Endothelial cell of umbilical vein (primary cell): ENCODE data around the gene RIC8B. TPM values are rescaled to one million over a fixed set of nuclear protein-coding genes. Genes with fewer than 3 reads are reported as not detected.

Source experiments
- BruUV-seq: library from RNA; stranded (reverse); fragments of 400-500 nt; replicated peaks from 2 replicates; lab custom pipeline; 2021; lab: Mats Ljungman, UMichigan
- CTCF ChIA-PET: fragments of 300-600, 350-600 bp; sonication (Branson Sonifier 250); formaldehyde crosslinking; loops from one replicate; lab custom pipeline; 2021; ENCODE audit warnings: antibody characterized with exemption, inconsistent platforms; lab: Charles Lee
- POLR2A ChIA-PET: fragments of 300-600, 350-600 bp; sonication (Branson Sonifier 250); formaldehyde crosslinking; loops from one replicate; lab custom pipeline; 2021; ENCODE audit warnings: antibody characterized with exemption, inconsistent platforms; lab: Charles Lee
- DNase-seq: peaks from one replicate; pipeline ENCODE4 v3.0.0-alpha.2; 2011; ENCODE audit warnings: low read depth, low spot score
- FAIRE-seq: peaks from 2 replicates; lab custom pipeline; 2011; peaks lifted over from hg19 to GRCh38; lab: Jason Lieb, UNC
- H2AFZ ChIP-seq: 2 replicates; pipeline ENCODE4 v1.6.0; 2012; ENCODE audit warnings: low read depth, low read length, control low read depth, inconsistent platforms
- H3K27ac ChIP-seq: 2 replicates; pipeline ENCODE4 v1.5.1; 2011; ENCODE audit warnings: low read depth, mild to moderate bottlenecking, control low read depth, low read length, moderate library complexity; ENCODE audit not compliant: insufficient read depth
- H3K27me3 ChIP-seq, 2 experiments: 2 replicates each; pipeline versions ENCODE4 v1.6.0 to v1.6.1; 2011; ENCODE audit warnings: low read length in 2 of 2, mixed read lengths in 1 of 2; ENCODE audit not compliant: control insufficient read depth in 2 of 2, insufficient read depth in 2 of 2
- H3K36me3 ChIP-seq, 2 experiments: 2 replicates in 1 of 2; 3 replicates in 1 of 2; pipeline ENCODE4 v1.5.1; 2011; ENCODE audit warnings: low read length in 2 of 2, mild to moderate bottlenecking in 1 of 2, moderate library complexity in 1 of 2; ENCODE audit not compliant: control insufficient read depth in 2 of 2, insufficient read depth in 2 of 2; ENCODE audit errors: extremely low read depth in 1 of 2
- H3K4me1 ChIP-seq: 3 replicates; pipeline ENCODE4 v1.5.1; 2011; ENCODE audit warnings: mild to moderate bottlenecking, low read length; ENCODE audit not compliant: control insufficient read depth, insufficient read depth; ENCODE audit errors: extremely low read depth
- H3K4me2 ChIP-seq: 2 replicates; pipeline ENCODE4 v1.6.1; 2011; ENCODE audit warnings: low read length, control low read depth, mixed read lengths; ENCODE audit not compliant: insufficient read depth
- H3K4me3 ChIP-seq, 3 experiments: fragments of 200-600 bp in 1 of 3; sonication (generic), shearing (Covaris generic) in 1 of 3; replicated peaks in 1 of 3; 2 replicates each; pipeline ENCODE4 v1.5.1; 2011 to 2016; ENCODE audit warnings: control low read depth in 3 of 3, low read length in 3 of 3, mild to moderate bottlenecking in 2 of 3, inconsistent platforms in 1 of 3, low read depth in 1 of 3, moderate library complexity in 1 of 3; ENCODE audit not compliant: insufficient read depth in 1 of 3
- H3K79me2 ChIP-seq: 2 replicates; pipeline ENCODE4 v1.6.0; 2012; ENCODE audit warnings: low read length, inconsistent platforms; ENCODE audit not compliant: control insufficient read depth, insufficient read depth
- H3K9ac ChIP-seq: replicated peaks from 2 replicates; pipeline ENCODE3; 2011; ENCODE audit warnings: low read length, control low read depth; ENCODE audit not compliant: insufficient read depth; ENCODE audit errors: extremely low read depth
- H3K9me1 ChIP-seq: replicated peaks from 3 replicates; pipeline ENCODE4 v1.6.0; 2011; ENCODE audit warnings: mild to moderate bottlenecking, low read length; ENCODE audit not compliant: control insufficient read depth, insufficient read depth; ENCODE audit errors: extremely low read depth
- H3K9me3 ChIP-seq: replicated peaks from 2 replicates; pipeline ENCODE4 v1.5.1; 2012; ENCODE audit warnings: low read length, inconsistent platforms; ENCODE audit not compliant: control insufficient read depth, insufficient read depth
- H4K20me1 ChIP-seq: replicated peaks from 2 replicates; pipeline ENCODE3; 2011; ENCODE audit warnings: mild to moderate bottlenecking, low read length; ENCODE audit not compliant: control insufficient read depth, insufficient read depth; ENCODE audit errors: extremely low read depth
- EZH2 ChIP-seq: IDR thresholded peaks from 2 replicates; pipeline ENCODE4 v1.6.1; 2012; ENCODE audit warnings: borderline replicate concordance, low read depth, mild to moderate bottlenecking, moderate library complexity, low read length, inconsistent platforms; ENCODE audit not compliant: severe bottlenecking
- FOS ChIP-seq: IDR thresholded peaks from 2 replicates; pipeline ENCODE4 v1.6.1; 2011; ENCODE audit warnings: mild to moderate bottlenecking, low read length, moderate library complexity, borderline replicate concordance; ENCODE audit not compliant: insufficient read depth
- GATA2 ChIP-seq: IDR thresholded peaks from 2 replicates; pipeline ENCODE4 v1.7.0; 2011; ENCODE audit warnings: low read depth, mild to moderate bottlenecking, moderate library complexity, mixed read lengths, low read length; ENCODE audit not compliant: insufficient read length, insufficient read depth
- JUN ChIP-seq: IDR thresholded peaks from 2 replicates; pipeline ENCODE4 v1.6.1; 2011; ENCODE audit warnings: borderline replicate concordance, low read depth; ENCODE audit not compliant: insufficient read length, insufficient read depth
- MYC ChIP-seq: IDR thresholded peaks from one replicate; pipeline ENCODE4 v1.6.1; 2011; ENCODE audit warnings: mild to moderate bottlenecking, low read depth, low read length
- POLR2A ChIP-seq: IDR thresholded peaks from 2 replicates; pipeline ENCODE4 v1.6.1; 2012; ENCODE audit warnings: low read depth, mild to moderate bottlenecking, control low read depth, low read length
- POLR2AphosphoS5 ChIP-seq: IDR thresholded peaks from 2 replicates; pipeline ENCODE4 v1.6.1; 2012; ENCODE audit warnings: low read depth, mild to moderate bottlenecking, control low read depth, low read length, moderate library complexity; ENCODE audit not compliant: insufficient read depth
- dilution Hi-C: fragments of 300-500 bp; cut with MboI; formaldehyde crosslinking; loops from one replicate; pipeline ENCODE4 v1.15.0; 2019; ENCODE audit warnings: low sequenced_read_pairs; ENCODE audit not compliant: extremely low pct_ligation_motif_present
- intact Hi-C: fragments of 100-400 bp; cut with micrococcal nuclease; formaldehyde crosslinking; loops from one replicate; pipeline ENCODE4 v1.10.0; 2022
- polyA plus RNA-seq, 4 experiments: library from polyadenylated mRNA; depleted of rRNA in 3 of 4; stranded (reverse) in 3 of 4; unstranded in 1 of 4; fragments of >200 nt; gene quantifications; 2 replicates each; pipeline versions ENCODE4 v1.2.1 to v1.2.3, GENCODE V29; 2011 to 2012; ENCODE audit warnings: missing spikeins in 1 of 4
- total RNA-seq: library from RNA; stranded (reverse); gene quantifications from 2 replicates; pipeline ENCODE4 v1.2.3, GENCODE V29; 2021
- TF ChIP-seq, protein P1 (sequence below): IDR thresholded peaks from 2 replicates; pipeline ENCODE4 v1.6.1; 2011; ENCODE audit not compliant: insufficient read depth, insufficient read length
- TF ChIP-seq, protein P2 (sequence below), 2 donors: IDR thresholded peaks; 1 replicate in 1 of 2; 2 replicates in 1 of 2; pipeline ENCODE4 v1.5.1; 2011; ENCODE audit warnings: low read length in 2 of 2, mild to moderate bottlenecking in 2 of 2, moderate library complexity in 2 of 2, control low read depth in 1 of 2, inconsistent platforms in 1 of 2, low read depth in 1 of 2; ENCODE audit not compliant: insufficient read depth in 1 of 2; ENCODE audit errors: extremely low read depth in 1 of 2

The RIC8B gene
- total and polyA plus RNA-seq, 2 donors (not counting 3 experiments of a cell fraction or from before 2014, with no cell fraction given), result 4.1 to 13.7 TPM

DNA sequence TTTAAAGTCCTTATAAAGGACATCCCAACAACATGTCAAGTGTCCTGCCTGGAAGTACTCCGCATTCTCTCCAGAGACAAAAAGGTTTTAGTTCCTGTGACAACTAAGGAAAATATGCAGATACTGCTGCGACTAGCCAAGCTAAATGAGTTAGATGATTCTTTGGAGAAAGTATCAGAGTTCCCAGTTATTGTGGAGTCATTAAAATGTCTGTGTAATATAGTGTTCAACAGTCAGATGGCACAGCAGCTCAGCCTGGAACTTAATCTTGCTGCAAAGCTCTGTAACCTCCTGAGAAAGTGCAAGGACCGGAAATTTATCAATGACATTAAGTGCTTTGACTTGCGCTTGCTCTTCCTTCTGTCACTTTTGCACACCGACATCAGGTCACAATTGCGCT lies 40.2 kb downstream of the RIC8B start:
- no TSS peak for BruUV-seq
- no peaks in the 10 kb centered on the region for H4K20me1 ChIP-seq
- no peak overlapping the region for H3K9ac ChIP-seq
- FAIRE-seq (no peak), DNase-seq (no peak)
- no peaks in the 10 kb centered on the region for H3K79me2 ChIP-seq
- TF ChIP-seq POLR2AphosphoS5 (no peak), EZH2 (no peak), MYC (no peak), JUN (no peak), FOS (no peak), GATA2 (no peak), POLR2A (no peak)
- TF ChIP-seq, protein P1, sequence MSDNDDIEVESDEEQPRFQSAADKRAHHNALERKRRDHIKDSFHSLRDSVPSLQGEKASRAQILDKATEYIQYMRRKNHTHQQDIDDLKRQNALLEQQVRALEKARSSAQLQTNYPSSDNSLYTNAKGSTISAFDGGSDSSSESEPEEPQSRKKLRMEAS, result no peak
- TF ChIP-seq, protein P2, sequence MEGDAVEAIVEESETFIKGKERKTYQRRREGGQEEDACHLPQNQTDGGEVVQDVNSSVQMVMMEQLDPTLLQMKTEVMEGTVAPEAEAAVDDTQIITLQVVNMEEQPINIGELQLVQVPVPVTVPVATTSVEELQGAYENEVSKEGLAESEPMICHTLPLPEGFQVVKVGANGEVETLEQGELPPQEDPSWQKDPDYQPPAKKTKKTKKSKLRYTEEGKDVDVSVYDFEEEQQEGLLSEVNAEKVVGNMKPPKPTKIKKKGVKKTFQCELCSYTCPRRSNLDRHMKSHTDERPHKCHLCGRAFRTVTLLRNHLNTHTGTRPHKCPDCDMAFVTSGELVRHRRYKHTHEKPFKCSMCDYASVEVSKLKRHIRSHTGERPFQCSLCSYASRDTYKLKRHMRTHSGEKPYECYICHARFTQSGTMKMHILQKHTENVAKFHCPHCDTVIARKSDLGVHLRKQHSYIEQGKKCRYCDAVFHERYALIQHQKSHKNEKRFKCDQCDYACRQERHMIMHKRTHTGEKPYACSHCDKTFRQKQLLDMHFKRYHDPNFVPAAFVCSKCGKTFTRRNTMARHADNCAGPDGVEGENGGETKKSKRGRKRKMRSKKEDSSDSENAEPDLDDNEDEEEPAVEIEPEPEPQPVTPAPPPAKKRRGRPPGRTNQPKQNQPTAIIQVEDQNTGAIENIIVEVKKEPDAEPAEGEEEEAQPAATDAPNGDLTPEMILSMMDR (IDR thresholded peaks at IDR 0.05; ENCODE audit: extremely low read depth in 1 of 2, insufficient read depth in 1 of 2, low read depth in 1 of 2, low read length in 2 of 2), result no peak
- POLR2A ChIA-PET, result no interaction called here
- H3K4me1 ChIP-seq, result no peaks in the 10 kb centered on the region
- dilution Hi-C loops, result no loop called here
- intact Hi-C loops, result no loop called here
- no peaks in the 10 kb centered on the region for H3K9me1 ChIP-seq
- no peaks in the 10 kb centered on the region for H3K27me3 ChIP-seq
- H3K36me3 ChIP-seq, result peaks cover 0 to 6% of the 10 kb centered on the region in 2 experiments
- CTCF ChIA-PET, result no interaction called here
- H3K4me3 ChIP-seq, result no peak overlapping the region
- H3K9me3 ChIP-seq, result no peaks in the 10 kb centered on the region
- H2AFZ ChIP-seq, result no peak overlapping the region
- H3K27ac ChIP-seq, result no peak overlapping the region
- no peak overlapping the region for H3K4me2 ChIP-seq
